ENCODE data around the gene SALL2.

SALL2 gene

GRCh38 chr14:21521501-21521900 is 4.6 kb downstream of the SALL2 start:
- no peak for DNase-seq (ENCODE audit: low spot score)
- in situ Hi-C loops (cut with MboI; ENCODE audit: low sequenced_read_pairs, unreplicated experiment), result no loop called here
- no peak for TF ChIP-seq CTCF (IDR thresholded peaks at IDR 0.05; ENCODE audit: borderline replicate concordance, control extremely low read depth, extremely low read depth, insufficient read depth, missing control alignments)

- DNase-seq (ENCODE audit: low spot score), result no peak
- in situ Hi-C loops (cut with MboI; ENCODE audit: low sequenced_read_pairs, unreplicated experiment), result no loop called here
- no peak for TF ChIP-seq CTCF (IDR thresholded peaks at IDR 0.05; ENCODE audit: borderline replicate concordance, control extremely low read depth, extremely low read depth, insufficient read depth, missing control alignments)
Measured at GRCh38 chr14:21520767-21521166, 5.4 kb downstream of the SALL2 start.

- in situ Hi-C loops (cut with MboI; ENCODE audit: low sequenced_read_pairs, unreplicated experiment), result no loop called here
- no peak for TF ChIP-seq CTCF (IDR thresholded peaks at IDR 0.05; ENCODE audit: borderline replicate concordance, control extremely low read depth, extremely low read depth, insufficient read depth, missing control alignments)
- DNase-seq (ENCODE audit: low spot score), result no peak
Measured at GRCh38 chr14:21518725-21519124, 7.4 kb downstream of the SALL2 start.

- in situ Hi-C loops (cut with MboI; ENCODE audit: low sequenced_read_pairs, unreplicated experiment), result no loop called here
- DNase-seq (ENCODE audit: low spot score), result no peak
- TF ChIP-seq CTCF (IDR thresholded peaks at IDR 0.05; ENCODE audit: borderline replicate concordance, control extremely low read depth, extremely low read depth, insufficient read depth, missing control alignments), result no peak
Measured at GRCh38 chr14:21514341-21514740, 11.8 kb downstream of the SALL2 start.

- no peak for TF ChIP-seq CTCF (IDR thresholded peaks at IDR 0.05; ENCODE audit: borderline replicate concordance, control extremely low read depth, extremely low read depth, insufficient read depth, missing control alignments)
- peak; percentile 91 for DNase-seq (ENCODE audit: low spot score)
- in situ Hi-C loops (cut with MboI; ENCODE audit: low sequenced_read_pairs, unreplicated experiment), result no loop called here
Measured at GRCh38 chr14:21510735-21511657, 15.2 kb downstream of the SALL2 start, which contains the start of gene METTL3. METTL3 (minus strand) TSS chr14:21511340; CDS start chr14:21511223, 117 bp downstream.

- DNase-seq (ENCODE audit: low spot score), result no peak
- in situ Hi-C loops (cut with MboI; ENCODE audit: low sequenced_read_pairs, unreplicated experiment), result no loop called here
- TF ChIP-seq CTCF (IDR thresholded peaks at IDR 0.05; ENCODE audit: borderline replicate concordance, control extremely low read depth, extremely low read depth, insufficient read depth, missing control alignments), result no peak
Measured at GRCh38 chr14:21509432-21510143, 16.6 kb downstream of the SALL2 start.

Measured in GM13976 (cell line).